GM12872 (cell line): ENCODE results near the gene DCTD.

ENCODE experiments used
- CTCF ChIP-seq: IDR thresholded peaks from 3 replicates; pipeline ENCODE4 v1.5.1; 2011; ENCODE audit warnings: low read depth, mild to moderate bottlenecking, low read length, moderate library complexity; ENCODE audit not compliant: insufficient read depth

Gene DCTD

GRCh38 chr4:182888891-182889290 is 28.3 kb downstream of the DCTD start:
- TF ChIP-seq CTCF, result no peak

- TF ChIP-seq CTCF, result no peak
Measured at GRCh38 chr4:182886768-182887167, 30.4 kb downstream of the DCTD start.

DNA sequence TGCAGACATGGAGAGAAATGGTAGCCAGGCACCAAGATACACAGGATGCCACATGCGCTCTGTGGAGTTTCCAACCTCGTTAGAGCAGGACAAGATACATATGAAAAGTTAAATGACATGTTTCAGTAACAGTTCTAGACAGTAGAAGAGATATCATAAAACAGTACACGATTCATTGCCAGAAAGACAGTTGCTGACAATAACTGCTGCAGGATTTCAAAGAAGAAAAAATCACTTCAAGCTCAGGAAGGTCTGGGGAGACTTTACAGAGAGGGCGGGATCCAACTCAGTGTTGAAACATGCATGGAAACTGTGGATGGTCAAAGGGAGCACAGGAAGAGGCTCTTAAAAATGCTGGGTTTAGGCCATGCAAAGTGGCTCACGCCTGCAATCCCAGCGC is 31.0 kb downstream of the DCTD start:
- TF ChIP-seq CTCF, result no peak

DNA sequence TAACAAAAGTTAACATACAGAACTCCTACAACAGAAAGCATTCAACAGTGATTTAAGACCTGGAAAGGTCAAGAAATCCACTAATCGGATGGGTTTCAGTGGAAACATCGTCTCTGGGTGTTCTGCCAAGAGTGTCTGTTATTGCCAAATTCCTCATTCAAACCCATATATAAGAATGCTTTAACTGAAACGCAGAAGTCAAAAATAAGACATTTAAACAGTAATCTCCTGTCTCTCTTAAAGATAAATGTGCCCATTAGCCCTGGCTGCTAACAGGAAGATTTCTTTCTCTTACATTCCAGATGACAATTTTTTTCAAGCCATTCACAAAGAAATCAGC is 31.5 kb downstream of the DCTD start:
- no peak for TF ChIP-seq CTCF

- TF ChIP-seq CTCF, result no peak
Measured at GRCh38 chr4:182885022-182885737, 32.0 kb downstream of the DCTD start.

GRCh38 chr4:182884040-182884439 is 33.1 kb downstream of the DCTD start:
- no peak for TF ChIP-seq CTCF

DNA sequence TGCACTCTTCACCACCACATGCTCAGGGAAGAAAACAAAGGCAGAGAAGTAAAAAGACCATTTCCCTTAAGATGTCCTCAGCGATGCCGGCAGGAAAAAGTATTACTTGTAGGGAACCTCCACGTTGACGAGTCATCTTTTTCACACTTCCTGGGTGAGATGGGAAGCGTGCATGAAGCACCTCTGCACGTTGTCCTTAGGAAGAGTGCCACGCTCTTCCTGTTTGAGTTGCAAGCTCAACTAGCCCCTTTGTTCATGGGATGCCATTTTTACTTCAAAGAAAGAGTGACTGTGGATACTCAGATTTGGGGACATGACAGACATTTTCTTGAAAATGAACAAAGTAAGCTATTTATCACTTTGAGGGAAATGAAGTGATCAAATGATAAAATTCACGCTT is 33.8 kb downstream of the DCTD start:
- no peak for TF ChIP-seq CTCF
